ENCODE results near the gene PSMD12. TPM values are rescaled to one million over a fixed set of nuclear protein-coding genes. Genes with fewer than 3 reads are reported as not detected.

The PSMD12 gene
- total and polyA plus RNA-seq, 9 of the 15 experiments (the other 6 are each of a cell fraction or from before 2014, with no cell fraction given) = 36.6 to 150 (median 65.5) TPM

DNA sequence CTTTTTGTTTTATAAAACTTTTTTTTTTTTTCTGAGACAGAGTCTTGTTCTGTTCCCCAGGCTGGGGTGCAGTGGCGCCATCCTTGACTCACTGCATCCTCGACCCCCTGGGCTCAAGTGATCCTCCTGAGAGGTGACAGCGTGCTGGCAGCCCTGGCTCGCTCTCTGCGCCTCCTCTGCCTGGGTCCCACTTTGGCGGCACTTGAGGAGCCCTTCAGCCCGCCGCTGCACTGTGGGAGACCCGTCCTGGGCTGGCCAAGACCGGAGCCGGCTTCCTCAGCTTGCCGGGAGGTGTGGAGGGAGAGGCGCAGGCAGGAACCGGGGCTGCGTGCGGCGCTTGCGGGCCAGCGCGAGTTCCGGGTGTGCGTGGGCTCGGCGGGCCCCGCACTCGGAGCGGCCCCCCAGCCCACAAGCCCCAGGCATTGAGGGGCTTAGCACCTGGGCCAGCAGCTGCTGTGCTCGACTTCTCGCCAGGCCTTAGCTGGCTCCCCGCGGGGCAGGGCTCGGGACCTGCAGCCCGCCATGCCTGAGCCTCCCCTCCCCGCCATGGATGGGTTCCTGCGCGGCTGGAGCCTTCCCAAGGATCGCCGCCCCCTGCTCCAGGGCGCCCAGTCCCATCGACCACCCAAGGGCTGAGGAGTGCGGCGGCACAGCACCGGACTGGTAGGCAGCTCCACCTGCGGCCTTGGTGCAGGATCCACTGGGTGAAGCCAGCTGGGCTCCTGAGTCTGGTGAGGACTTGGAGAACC, 71.8 kb downstream of the PSMD12 start:
- no peaks in the 10 kb centered on the region for H4K20me1 ChIP-seq (replicated peaks; ENCODE audit: control insufficient read depth, insufficient read depth, low read length)
- no peak overlapping the region for H3K9ac ChIP-seq (ENCODE audit: insufficient read depth in 1 of 2, low read depth in 2 of 2, low read length in 2 of 2)
- H3K9me3 ChIP-seq (replicated peaks; ENCODE audit: control insufficient read depth, insufficient read depth, low read depth, low read length) = no peaks in the 10 kb centered on the region
- FAIRE-seq (no peak), ATAC-seq (no peak), DNase-seq (ENCODE audit: extremely low read depth in 1 of 4, low spot score in 3 of 4) (no peak)
- no peaks in the 10 kb centered on the region for H3K36me3 ChIP-seq (ENCODE audit: control insufficient read depth, insufficient read depth, low read length)
- ChIA-PET POLR2A (interaction anchor here (0.6 kb wide), 2 partner anchors 21 to 360 kb away, joined by 3 read pairs; no protein-coding TSS in a partner anchor), CTCF (ENCODE audit: low intra/inter-chr PET ratio) (interaction anchor here (0.6 kb wide), 1 partner anchor 601 kb away, joined by 4 read pairs; no protein-coding TSS in a partner anchor)
- H3K27me3 ChIP-seq (ENCODE audit: control insufficient read depth in 2 of 2, insufficient read depth in 2 of 2, low read length in 2 of 2) = no peaks in the 10 kb centered on the region
- no peaks in the 10 kb centered on the region for H3K9me1 ChIP-seq (ENCODE audit: control insufficient read depth, insufficient read depth, low read length)
- intact Hi-C loops (cut with micrococcal nuclease) = no loop called here
- no peaks in the 10 kb centered on the region for H3K79me2 ChIP-seq (ENCODE audit: control insufficient read depth, insufficient read depth, low read length)
- peaks cover 0 to 8% of the 10 kb centered on the region in 2 experiments; a peak in 1 of 5 replicates for H3K4me1 ChIP-seq (replicated peaks in 1 of 2; ENCODE audit: control insufficient read depth in 2 of 2, insufficient read depth in 2 of 2, low read length in 2 of 2)
- no peak overlapping the region for H2AFZ ChIP-seq (ENCODE audit: low read depth, low read length)
- no TSS peak for BruUV-seq (replicated peaks)
- H3K4me3 ChIP-seq = no peak overlapping the region
- no peak overlapping the region for H3K4me2 ChIP-seq (ENCODE audit: insufficient read depth, low read length)
- H3K27ac ChIP-seq (ENCODE audit: extremely low read depth, low read depth, low read length) = no peak overlapping the region
- WGBS (ENCODE audit: insufficient coverage, low coverage, missing lambda C conversion rate) = 71% methylated on average over 17 of the region's 44 CpGs
- TF ChIP-seq JUN (IDR thresholded peaks at IDR 0.05; ENCODE audit: borderline replicate concordance, low read depth, low read length) (no peak), JUN (CRISPR knock-in tag; IDR thresholded peaks at IDR 0.05; ENCODE audit: borderline replicate concordance) (no peak), DMBX1 (CRISPR knock-in tag; IDR thresholded peaks at IDR 0.05; ENCODE audit: borderline replicate concordance) (no peak)
- in situ Hi-C loops (cut with MboI) = no loop called here

All from K562 (cell line).